ENCODE data around the gene IGLL1. TPM values are rescaled to one million over a fixed set of nuclear protein-coding genes. Genes with fewer than 3 reads are reported as not detected.
"Not testable (repeated sequence)": the region's sequence is repeated elsewhere in the genome, so short reads cannot be mapped to it uniquely, and the experiment has no call there.

IGLL1 gene
- 2.0 and 3.4 TPM in 2 replicates for total RNA-seq

GRCh38 chr22:23579870-23580575 lies at the start of gene IGLL1:
TSS of gene IGLL1 (minus strand) at chr22:23580290. CDS start at chr22:23580190, 100 bp downstream.
- intact Hi-C loops (cut with micrococcal nuclease), result no loop called here

GRCh38 chr22:23628056-23628743 lies 48.1 kb upstream of the IGLL1 start:
- intact Hi-C loops (cut with micrococcal nuclease), result loop anchor here (10.0 kb wide), 1 partner anchor 217 kb away; no protein-coding TSS in a partner anchor

DNA sequence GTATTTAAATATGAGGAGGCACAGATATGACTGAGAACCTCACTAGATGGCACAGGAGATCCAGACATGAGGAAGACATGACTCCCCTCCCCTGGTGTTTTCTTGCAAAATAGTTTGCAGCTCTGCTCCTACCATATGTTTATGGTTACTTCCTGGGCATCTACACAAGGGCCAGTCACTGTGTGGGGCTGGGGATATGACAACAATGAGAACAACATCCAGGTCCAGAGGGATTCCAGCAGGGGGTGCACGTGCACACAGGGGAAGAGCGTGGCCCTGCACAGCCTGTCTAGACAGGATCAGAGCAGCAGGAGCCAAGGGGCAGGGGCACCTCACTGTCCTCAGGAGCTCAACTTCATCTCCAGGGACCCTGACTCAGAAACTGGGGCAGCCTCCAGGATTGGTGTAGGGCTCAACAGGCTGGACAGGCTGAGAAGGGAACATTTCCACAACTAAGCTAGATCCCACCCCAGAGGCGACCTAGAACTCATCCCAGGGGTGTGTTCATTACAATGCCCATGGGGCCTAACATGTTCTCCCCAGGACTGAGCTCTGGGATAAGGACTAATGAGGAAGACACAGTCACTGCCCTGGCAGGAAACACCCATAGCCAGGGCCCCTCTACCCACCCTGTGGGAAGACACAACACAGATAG lies 47.4 kb upstream of the IGLL1 start:
- intact Hi-C loops (cut with micrococcal nuclease), result loop anchor here (10.0 kb wide), 1 partner anchor 217 kb away; no protein-coding TSS in a partner anchor

DNA sequence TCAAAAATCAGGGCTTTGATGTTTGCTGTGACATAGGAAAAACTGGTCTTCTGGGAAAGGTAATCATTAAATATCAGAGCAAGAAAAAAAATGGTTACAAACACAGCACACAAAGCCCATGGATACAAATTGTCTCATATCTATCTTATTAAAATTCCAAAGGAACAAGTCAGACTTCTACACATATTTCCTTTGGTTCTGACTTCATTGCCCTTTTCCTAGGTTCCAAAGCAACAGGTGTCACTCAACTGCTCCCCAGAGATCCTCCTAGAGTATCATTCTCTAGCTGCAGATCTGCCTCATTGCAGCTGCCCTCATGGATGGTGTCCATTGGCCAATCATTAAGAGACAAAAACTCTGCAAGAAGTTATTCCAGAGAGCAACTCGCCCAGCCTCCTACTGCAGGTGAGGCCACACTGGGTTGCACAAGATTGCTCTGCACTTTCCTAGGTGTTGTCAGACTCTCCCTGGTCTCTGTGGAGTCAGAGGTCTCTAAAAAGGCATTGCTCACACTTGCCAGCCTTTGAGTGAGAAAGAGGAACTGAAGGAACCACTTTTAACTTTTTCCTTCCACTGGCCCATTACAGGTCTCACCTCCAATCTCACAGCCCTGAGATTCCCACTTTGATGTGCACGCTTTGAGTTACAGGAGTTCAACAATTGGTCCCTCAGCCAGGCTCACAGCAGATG lies 46.3 kb upstream of the IGLL1 start:
- intact Hi-C loops (cut with micrococcal nuclease), result loop anchor here (10.0 kb wide), 1 partner anchor 218 kb away; no protein-coding TSS in a partner anchor

GRCh38 chr22:23622634-23623033 lies 42.5 kb upstream of the IGLL1 start:
- intact Hi-C loops (cut with micrococcal nuclease), result loop anchor here (10.0 kb wide), 1 partner anchor 222 kb away; no protein-coding TSS in a partner anchor

DNA sequence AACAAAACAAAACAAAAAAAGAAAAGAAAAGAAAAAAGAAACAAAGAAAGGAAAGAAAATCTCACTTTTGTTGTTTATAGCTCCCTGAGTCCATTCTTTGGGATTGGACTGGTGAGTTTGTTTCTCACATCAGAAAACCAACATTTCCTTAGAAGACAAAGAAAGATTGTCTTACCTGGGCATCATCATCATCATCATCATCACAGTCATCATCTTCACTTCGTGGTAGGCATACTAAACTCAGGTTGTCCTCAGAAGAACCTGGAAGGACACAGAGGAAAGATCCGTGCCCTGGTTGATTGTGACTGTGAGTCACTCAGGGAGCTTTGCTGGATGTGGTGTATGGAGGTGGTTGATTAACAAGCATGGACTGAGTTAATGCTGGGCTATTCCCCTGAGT lies 41.8 kb upstream of the IGLL1 start:
- intact Hi-C loops (cut with micrococcal nuclease), result loop anchor here (10.0 kb wide), 1 partner anchor 223 kb away; no protein-coding TSS in a partner anchor

GRCh38 chr22:23621082-23621780 lies 41.1 kb upstream of the IGLL1 start:
- intact Hi-C loops (cut with micrococcal nuclease), result loop anchor here (10.0 kb wide), 1 partner anchor 224 kb away; no protein-coding TSS in a partner anchor

DNA sequence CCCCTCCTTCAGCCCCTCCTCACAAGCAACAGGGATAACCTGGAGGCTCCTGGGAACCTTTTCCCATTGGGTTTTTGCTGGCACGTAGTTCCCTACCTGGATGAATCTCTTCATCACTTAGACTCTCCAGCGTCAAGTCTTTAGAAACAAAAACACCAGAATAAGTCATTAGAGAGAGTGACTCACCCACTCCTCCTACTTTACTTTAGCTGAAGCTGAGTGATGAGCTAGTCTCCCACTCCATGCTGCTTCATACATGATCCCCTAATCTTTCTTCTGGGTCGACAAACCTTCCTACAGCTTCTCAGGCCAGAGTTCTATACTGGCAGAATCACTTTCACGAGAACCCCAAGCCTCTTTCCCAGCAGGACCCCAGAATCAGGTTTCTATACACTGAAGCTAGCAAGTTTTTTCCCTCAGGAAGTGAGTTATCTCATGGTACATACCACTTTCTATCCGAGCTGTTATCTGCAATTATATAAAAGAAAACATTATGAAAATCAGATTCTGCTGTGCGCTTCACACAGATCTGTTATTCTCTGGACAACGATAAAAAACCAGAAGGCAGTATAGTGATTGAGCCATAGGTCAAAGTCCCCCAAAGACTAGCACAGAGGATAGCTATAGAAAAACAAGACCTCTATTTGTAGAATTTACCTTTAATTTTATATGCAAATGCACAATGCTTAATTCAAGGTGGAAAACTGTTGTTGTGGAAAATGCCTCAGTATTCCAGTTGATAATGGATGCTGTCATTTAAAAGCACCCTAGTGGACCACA lies 33.3 kb upstream of the IGLL1 start:
- intact Hi-C loops (cut with micrococcal nuclease), result no loop called here

- intact Hi-C loops (cut with micrococcal nuclease), result no loop called here
Measured at GRCh38 chr22:23609983-23610781, 30.1 kb upstream of the IGLL1 start.

DNA sequence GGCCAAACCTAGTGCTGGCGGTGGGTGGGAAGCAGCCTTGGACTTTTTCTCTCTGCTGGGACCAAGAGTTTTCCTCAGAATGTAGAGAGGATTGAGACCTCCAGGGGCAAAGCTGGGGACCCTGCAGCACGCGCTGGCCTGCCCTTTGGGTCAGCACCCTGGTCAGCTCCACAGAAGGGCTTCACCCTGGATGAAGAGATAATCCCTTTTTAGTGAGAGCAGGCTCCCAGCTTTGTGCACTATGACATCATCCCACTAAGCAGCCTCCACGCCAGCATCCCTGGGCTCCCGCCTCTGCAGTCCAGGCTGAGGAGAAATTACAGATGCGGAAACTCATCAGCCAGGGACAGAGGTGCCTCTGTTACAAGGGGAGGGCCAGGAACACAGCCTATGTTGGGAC lies 28.5 kb upstream of the IGLL1 start:
- intact Hi-C loops (cut with micrococcal nuclease), result no loop called here

GRCh38 chr22:23606204-23607131 lies 26.4 kb upstream of the IGLL1 start:
- intact Hi-C loops (cut with micrococcal nuclease), result no loop called here

DNA sequence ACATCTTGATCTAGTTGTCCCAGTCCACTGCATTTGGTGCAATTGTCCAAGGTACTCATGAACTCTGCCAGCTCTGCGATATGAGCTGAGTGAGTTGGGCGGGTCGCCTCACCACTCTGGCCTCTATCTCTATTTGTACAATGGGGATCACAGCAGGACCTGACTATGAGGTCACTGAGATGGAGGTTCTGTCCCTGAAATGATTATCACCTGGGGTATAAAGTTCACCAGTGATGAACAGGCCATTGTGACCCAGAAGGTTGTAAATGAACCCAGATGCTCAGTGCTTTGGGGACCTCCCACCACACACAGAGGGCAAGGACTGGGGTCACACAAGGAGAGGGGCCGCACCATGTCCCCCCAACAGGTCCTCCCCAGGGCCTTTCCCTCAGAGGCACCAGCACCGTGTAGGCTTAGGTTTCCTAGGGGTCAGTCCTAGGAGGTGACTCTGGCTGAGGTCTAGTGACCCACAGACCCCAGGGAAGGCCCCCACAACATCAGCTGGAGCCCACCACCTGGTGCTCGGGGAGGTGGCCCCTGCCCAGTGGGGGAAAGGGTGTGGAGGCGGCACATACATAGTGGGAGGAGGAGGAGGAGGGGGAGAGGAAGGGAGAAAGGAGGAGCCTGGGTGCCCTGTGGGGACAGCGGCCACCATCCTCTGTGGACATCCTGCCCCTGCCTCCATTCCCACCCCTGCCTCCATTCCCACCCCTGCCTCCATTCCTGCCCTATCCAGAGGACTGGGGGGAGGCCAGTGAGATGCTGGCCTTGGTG lies 25.0 kb upstream of the IGLL1 start:
- intact Hi-C loops (cut with micrococcal nuclease), result no loop called here

- intact Hi-C loops (cut with micrococcal nuclease), result no loop called here
Measured at GRCh38 chr22:23603266-23603665, 23.2 kb upstream of the IGLL1 start.

GRCh38 chr22:23598805-23599518 lies 18.9 kb upstream of the IGLL1 start:
- intact Hi-C loops (cut with micrococcal nuclease), result no loop called here

DNA sequence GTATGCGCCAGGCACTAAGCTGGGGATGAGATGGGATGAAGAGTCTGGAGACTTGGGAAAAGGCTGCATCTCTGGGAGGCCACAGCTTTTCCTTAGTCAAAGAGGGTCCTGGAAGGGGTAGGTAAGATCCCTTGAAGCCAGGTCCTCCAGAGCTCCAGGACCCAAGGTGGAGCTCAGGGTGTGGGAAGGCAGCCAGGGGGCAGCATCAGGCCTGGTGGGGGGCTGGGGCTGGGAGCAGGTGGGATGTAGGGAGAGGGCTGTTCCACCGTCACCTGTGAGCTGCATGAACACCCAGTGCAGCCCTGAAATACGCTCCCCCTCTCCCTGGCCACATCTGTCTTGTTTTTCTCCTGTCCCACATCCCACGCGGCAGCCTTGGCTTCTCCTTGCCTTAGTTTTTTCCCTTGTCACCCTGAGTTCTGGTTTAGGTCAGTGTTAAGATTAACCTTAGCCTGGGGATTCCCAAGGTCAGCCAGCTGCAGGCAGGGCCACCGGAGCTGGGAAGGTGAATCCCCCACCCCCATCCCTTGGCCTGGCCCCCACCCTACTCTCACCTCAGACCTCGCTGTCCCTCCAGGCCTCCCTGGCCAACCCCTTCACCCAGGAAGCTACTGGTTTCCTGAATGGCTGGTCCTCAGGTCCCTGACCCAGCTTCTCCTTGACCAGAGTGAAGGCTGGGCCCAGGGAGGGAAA lies 17.6 kb upstream of the IGLL1 start:
- intact Hi-C loops (cut with micrococcal nuclease), result not testable (repeated sequence)

DNA sequence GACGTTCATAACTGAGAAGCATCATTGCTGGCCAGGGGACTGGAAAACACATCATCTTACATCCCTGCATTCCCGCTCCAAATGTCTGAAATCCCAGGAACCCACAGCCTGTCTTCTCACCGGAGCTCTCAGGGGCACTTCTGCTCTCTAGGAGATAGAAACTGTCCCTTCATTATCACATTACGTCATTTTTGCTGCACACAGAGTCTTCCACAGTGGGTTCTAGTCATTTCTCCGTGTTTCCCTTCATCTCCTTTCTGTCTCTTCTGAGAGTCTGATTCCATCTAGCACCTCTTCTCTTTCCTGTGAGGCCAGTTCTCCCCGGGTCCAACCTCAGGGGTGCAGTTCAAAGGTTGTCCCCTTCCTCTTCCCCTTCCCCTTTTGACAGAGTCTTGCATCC lies 15.8 kb upstream of the IGLL1 start:
- intact Hi-C loops (cut with micrococcal nuclease), result not testable (repeated sequence)

All from T-helper 2 cell treated with Interferon-gamma antibody and Interleukin-4, amounts not matched to agents 100 ng/mL and 5 ng/mL, for 36 hours (primary cell).